ENCODE measurements around the gene KMT5B.

KMT5B gene

DNA sequence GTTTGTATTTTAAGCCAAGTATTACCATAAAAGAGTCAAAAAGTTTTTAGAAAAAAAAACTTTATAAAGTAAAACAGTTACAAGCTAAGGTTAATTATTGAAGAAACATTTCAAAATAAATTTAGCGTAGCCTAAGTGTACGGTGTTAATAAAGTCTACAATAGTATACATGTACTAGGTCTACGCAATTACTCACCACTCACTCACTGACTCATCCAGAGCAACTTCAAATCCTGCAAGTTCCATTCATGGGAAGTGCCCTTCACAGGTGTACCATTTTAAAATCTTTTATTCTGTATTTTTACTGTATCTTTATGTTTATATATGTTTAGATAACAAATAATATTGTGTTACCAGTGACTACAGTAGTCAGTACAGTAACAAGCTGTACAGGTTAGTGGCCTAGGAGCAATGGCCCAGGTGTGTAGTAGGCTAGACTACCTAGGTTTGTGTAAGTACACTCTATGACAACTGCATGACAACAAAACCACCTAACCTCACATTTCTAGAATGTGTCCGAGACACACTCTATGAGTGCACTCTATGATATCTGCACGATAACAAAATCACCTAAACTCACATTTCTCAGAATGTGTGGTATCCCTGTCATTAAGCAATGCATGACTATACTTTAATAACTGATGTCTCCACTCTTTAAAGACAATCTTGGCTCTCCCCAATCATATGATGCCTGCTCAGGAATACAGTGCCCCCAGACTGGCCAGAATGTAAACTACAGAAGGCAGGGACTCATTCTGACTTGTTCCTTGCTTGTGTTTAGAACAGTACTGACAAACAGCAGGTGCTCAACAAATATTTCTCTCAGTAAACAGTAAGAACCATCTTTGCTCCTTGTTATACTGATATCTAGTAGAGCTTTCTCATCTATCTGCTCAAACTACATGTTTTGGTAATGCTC is 21.2 kb downstream of the KMT5B start:
- Histone ChIP-seq H3K36me3 (ENCODE audit: control insufficient read depth in 2 of 2, insufficient read depth in 1 of 2, low read length in 2 of 2) (peaks cover 0 to 6% of the 10 kb centered on the region in 2 experiments; a peak in 1 of 3 replicates), H3K9me3 (ENCODE audit: control insufficient read depth, insufficient read depth, low read depth, low read length) (no peaks in the 10 kb centered on the region), H3K4me3 (ENCODE audit: low read depth, low read length) (no peak overlapping the region), H3K4me1 (ENCODE audit: control insufficient read depth, insufficient read depth, low read length) (no peaks in the 10 kb centered on the region), H3K27ac (ENCODE audit: extremely low read depth, low read depth, low read length) (no peak overlapping the region)
- ChIA-PET POLR2A (no interaction called here), CTCF (interaction anchor here (0.8 to 2.5 kb wide), 5 partner anchors 12 to 183 kb away, joined by 3 to 10 read pairs (median 4); no protein-coding TSS in a partner anchor)
- TF ChIP-seq ZBTB17 (tag by site-specific recombination; IDR thresholded peaks at IDR 0.05), result no peak
- TF ChIP-seq INSM2 (tag by site-specific recombination; IDR thresholded peaks at IDR 0.05), result no peak
- TF ChIP-seq, protein P1, sequence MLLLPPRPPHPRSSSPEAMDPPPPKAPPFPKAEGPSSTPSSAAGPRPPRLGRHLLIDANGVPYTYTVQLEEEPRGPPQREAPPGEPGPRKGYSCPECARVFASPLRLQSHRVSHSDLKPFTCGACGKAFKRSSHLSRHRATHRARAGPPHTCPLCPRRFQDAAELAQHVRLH (tag by site-specific recombination; IDR thresholded peaks at IDR 0.05), result no peak
- TF ChIP-seq, protein P2, sequence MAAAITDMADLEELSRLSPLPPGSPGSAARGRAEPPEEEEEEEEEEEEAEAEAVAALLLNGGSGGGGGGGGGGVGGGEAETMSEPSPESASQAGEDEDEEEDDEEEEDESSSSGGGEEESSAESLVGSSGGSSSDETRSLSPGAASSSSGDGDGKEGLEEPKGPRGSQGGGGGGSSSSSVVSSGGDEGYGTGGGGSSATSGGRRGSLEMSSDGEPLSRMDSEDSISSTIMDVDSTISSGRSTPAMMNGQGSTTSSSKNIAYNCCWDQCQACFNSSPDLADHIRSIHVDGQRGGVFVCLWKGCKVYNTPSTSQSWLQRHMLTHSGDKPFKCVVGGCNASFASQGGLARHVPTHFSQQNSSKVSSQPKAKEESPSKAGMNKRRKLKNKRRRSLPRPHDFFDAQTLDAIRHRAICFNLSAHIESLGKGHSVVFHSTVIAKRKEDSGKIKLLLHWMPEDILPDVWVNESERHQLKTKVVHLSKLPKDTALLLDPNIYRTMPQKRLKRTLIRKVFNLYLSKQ (tag by site-specific recombination; IDR thresholded peaks at IDR 0.05; ENCODE audit: borderline replicate concordance), result no peak
- no peak for TF ChIP-seq ZNF426 (tag by site-specific recombination; IDR thresholded peaks at IDR 0.05)
- TF ChIP-seq ZNF26 (tag by site-specific recombination; IDR thresholded peaks at IDR 0.05), result no peak
- no peak for TF ChIP-seq YY2 (tag by site-specific recombination; IDR thresholded peaks at IDR 0.05)
- TF ChIP-seq OVOL3 (tag by site-specific recombination; IDR thresholded peaks at IDR 0.05), result no peak
- no peak for TF ChIP-seq ZNF391 (tag by site-specific recombination; IDR thresholded peaks at IDR 0.05; ENCODE audit: borderline replicate concordance, low read depth)
- TF ChIP-seq ZNF629 (tag by site-specific recombination; IDR thresholded peaks at IDR 0.05), result no peak

GRCh38 chr11:68189888-68190287 is 23.2 kb downstream of the KMT5B start:
- Histone ChIP-seq H3K27ac (ENCODE audit: extremely low read depth, low read depth, low read length) (no peak overlapping the region), H3K36me3 (ENCODE audit: control insufficient read depth in 2 of 2, insufficient read depth in 1 of 2, low read length in 2 of 2) (peaks cover 4 to 20% of the 10 kb centered on the region in 2 experiments; a peak in 2 of 3 replicates), H3K4me3 (ENCODE audit: low read depth, low read length) (no peak overlapping the region), H3K4me1 (ENCODE audit: control insufficient read depth, insufficient read depth, low read length) (no peaks in the 10 kb centered on the region), H3K9me3 (ENCODE audit: control insufficient read depth, insufficient read depth, low read depth, low read length) (no peaks in the 10 kb centered on the region)
- no peak for TF ChIP-seq ZNF776 (tag by site-specific recombination; IDR thresholded peaks at IDR 0.05; ENCODE audit: borderline replicate concordance)
- TF ChIP-seq ZNF266 (tag by site-specific recombination; IDR thresholded peaks at IDR 0.05; ENCODE audit: low read depth), result no peak
- no peak for TF ChIP-seq ZNF175 (tag by site-specific recombination; IDR thresholded peaks at IDR 0.05)
- no peak for TF ChIP-seq ZNF10 (tag by site-specific recombination; IDR thresholded peaks at IDR 0.05)
- no peak for TF ChIP-seq ZNF211 (tag by site-specific recombination; IDR thresholded peaks at IDR 0.05; ENCODE audit: low read depth)
- no peak for TF ChIP-seq ZNF146 (tag by site-specific recombination; IDR thresholded peaks at IDR 0.05)
- TF ChIP-seq HOXC10 (CRISPR knock-in tag; IDR thresholded peaks at IDR 0.05), result no peak
- POLR2A ChIA-PET, result interaction anchor here (0.6 kb wide), 1 partner anchor 725 kb away, joined by 7 read pairs; no protein-coding TSS in a partner anchor
- CTCF ChIA-PET, result interaction anchor here (0.7 to 2.5 kb wide), 4 partner anchors 17 to 162 kb away, joined by 3 to 10 read pairs (median 4); no protein-coding TSS in a partner anchor

Measured in HEK293 (cell line).